ENCODE data around the gene JUP.

GRCh38 chr17:41739661-41740352 lies 46.7 kb downstream of the JUP start:
- TF ChIP-seq CTCF (IDR thresholded peaks at IDR 0.05 in 2 of 3, conservative IDR thresholded peaks at IDR 0.05 in 1 of 3; ENCODE audit: borderline replicate concordance in 1 of 3, insufficient read depth in 1 of 3, low read depth in 2 of 3, low read length in 2 of 3), result no peak
- no peak for TF ChIP-seq POLR2A (IDR thresholded peaks at IDR 0.05; ENCODE audit: borderline replicate concordance, extremely low read depth, insufficient read depth, insufficient read length)
- no peak for TF ChIP-seq POLR2AphosphoS5 (IDR thresholded peaks at IDR 0.05; ENCODE audit: low read depth, low read length)
- no peak for TF ChIP-seq MAX (IDR thresholded peaks at IDR 0.05)
- no peak for TF ChIP-seq ELF1 (IDR thresholded peaks at IDR 0.05; ENCODE audit: borderline replicate concordance, low read depth)
- TF ChIP-seq CEBPB (IDR thresholded peaks at IDR 0.05; ENCODE audit: low read depth), result no peak

All from HCT116 (cell line).